GM06990 (cell line): ENCODE results near the gene HPS4.
A peak's percentile ranks its signal among the peaks of the same experiment; 100 is the strongest.
"Not testable (repeated sequence)": the region's sequence is repeated elsewhere in the genome, so short reads cannot be mapped to it uniquely, and the experiment has no call there.

Experiments
- DNase-seq: peaks from one replicate; pipeline ENCODE4 v3.0.0-alpha.2; 2011; ENCODE audit not compliant: insufficient read length; ENCODE audit errors: extremely low read depth
- H3K27me3 ChIP-seq: replicated peaks from 2 replicates; pipeline ENCODE4 v1.6.0; 2011; ENCODE audit warnings: low read length; ENCODE audit not compliant: control insufficient read depth, insufficient read depth
- H3K36me3 ChIP-seq: 2 replicates; pipeline ENCODE4 v1.5.1; 2011; ENCODE audit warnings: low read length; ENCODE audit not compliant: control insufficient read depth, insufficient read depth
- H3K4me3 ChIP-seq: replicated peaks from 2 replicates; pipeline ENCODE4 v1.5.1; 2011; ENCODE audit warnings: low read depth, mild to moderate bottlenecking, control low read depth, low read length
- TF ChIP-seq, protein P1 (sequence below): IDR thresholded peaks from 2 replicates; pipeline ENCODE4 v1.5.1; 2011; ENCODE audit warnings: low read length, control low read depth, mild to moderate bottlenecking, inconsistent platforms; ENCODE audit not compliant: insufficient read depth, poor library complexity, severe bottlenecking

The HPS4 gene

GRCh38 chr22:26483439-26484359, at the start of gene HPS4, which contains the start of gene SRRD:
Gene HPS4, minus strand, starts transcription at chr22:26483783. Its CDS starts 2,021 bp downstream, at chr22:26481762.
Gene SRRD, plus strand, starts transcription at chr22:26483877. Its CDS starts 14 bp downstream, at chr22:26483891.
- Histone ChIP-seq H3K4me3 (peak within 1 kb of the TSS; percentile 93), H3K27me3 (no peaks in the 10 kb centered on the region), H3K36me3 (peaks cover 8% of the 10 kb centered on the region)
- TF ChIP-seq, protein P1, sequence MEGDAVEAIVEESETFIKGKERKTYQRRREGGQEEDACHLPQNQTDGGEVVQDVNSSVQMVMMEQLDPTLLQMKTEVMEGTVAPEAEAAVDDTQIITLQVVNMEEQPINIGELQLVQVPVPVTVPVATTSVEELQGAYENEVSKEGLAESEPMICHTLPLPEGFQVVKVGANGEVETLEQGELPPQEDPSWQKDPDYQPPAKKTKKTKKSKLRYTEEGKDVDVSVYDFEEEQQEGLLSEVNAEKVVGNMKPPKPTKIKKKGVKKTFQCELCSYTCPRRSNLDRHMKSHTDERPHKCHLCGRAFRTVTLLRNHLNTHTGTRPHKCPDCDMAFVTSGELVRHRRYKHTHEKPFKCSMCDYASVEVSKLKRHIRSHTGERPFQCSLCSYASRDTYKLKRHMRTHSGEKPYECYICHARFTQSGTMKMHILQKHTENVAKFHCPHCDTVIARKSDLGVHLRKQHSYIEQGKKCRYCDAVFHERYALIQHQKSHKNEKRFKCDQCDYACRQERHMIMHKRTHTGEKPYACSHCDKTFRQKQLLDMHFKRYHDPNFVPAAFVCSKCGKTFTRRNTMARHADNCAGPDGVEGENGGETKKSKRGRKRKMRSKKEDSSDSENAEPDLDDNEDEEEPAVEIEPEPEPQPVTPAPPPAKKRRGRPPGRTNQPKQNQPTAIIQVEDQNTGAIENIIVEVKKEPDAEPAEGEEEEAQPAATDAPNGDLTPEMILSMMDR = no peak
- peak; percentile 93 for DNase-seq

DNA sequence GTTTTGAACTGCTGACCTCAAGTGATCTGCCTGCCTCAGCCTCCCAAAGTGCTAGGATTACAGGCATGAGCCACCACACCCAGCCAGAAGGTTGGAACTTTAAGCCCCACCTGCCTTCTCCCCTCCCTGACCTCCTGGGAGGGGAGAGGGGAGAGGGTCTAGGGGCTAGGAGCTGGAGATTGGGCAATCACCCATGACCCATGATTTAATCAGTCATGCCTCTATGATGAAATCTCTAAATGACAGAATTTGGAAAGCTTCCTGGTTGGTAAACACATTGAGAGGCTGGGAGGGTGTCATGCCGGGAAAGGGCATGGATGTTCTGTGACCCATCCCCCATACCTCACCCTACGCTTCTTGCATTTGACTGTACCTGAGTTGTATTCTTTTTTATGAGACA, 45.8 kb upstream of the HPS4 start:
- peaks cover 6% of the 10 kb centered on the region for H3K36me3 ChIP-seq
- TF ChIP-seq, protein P1 = no peak
- no peak overlapping the region for H3K4me3 ChIP-seq
- no peak for DNase-seq
- no peaks in the 10 kb centered on the region for H3K27me3 ChIP-seq

- H3K36me3 ChIP-seq, H3K4me3 ChIP-seq, DNase-seq: not testable (repeated sequence)
Observed at GRCh38 chr22:26528518-26528917, 44.9 kb upstream of the HPS4 start.

DNA sequence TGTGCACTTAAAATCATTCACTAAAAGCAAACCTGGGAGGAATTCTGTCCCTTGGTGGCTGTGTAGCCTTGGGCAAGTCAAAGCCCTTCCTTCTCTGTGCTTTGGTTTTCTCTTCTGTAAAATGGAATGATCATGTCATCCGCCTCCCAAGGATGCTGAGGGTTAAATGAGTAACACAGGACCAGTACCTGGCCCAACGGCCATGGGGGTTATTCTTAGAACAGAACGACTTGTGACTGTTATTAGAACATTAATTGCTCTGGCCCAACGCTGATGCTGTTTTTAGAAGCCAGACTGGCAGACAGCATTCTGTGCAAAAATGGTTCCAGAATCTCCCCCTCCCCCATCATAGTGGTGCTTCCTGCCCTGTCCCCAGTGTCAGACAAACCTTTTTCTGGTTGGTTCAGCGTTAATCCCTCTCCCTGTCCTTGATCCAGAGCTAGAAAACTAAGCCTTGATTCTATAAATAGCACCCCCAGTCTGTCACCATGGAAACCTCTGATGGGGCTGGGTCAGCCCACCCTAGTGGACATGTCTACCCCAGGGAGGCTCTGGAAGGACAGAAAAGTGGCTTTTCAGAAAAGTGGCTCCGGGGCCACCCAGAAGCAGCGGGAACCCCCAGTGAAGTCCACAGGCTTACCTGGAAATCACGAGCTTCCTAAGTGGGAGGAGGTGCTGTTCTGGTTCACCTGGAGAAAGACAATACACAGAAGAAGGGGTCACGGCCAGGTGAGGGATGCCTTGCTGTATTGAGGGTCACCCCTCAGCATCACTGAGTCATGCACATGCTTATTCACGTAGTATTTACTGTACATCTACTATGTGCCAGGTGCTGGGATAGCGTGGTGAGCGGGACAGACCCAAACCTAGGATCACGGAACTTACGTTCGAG, 44.2 kb upstream of the HPS4 start:
- DNase-seq = no peak
- Histone ChIP-seq H3K27me3 (no peaks in the 10 kb centered on the region), H3K36me3 (peaks cover 6% of the 10 kb centered on the region), H3K4me3 (no peak overlapping the region)
- TF ChIP-seq, protein P1 = no peak

More at GRCh38 chr22:26528518-26528917, 44.9 kb upstream of the HPS4 start:
- not testable (repeated sequence) for H3K27me3 ChIP-seq

- TF ChIP-seq, protein P1 = no peak
- DNase-seq = no peak
- Histone ChIP-seq H3K27me3 (no peaks in the 10 kb centered on the region), H3K36me3 (peaks cover 6% of the 10 kb centered on the region), H3K4me3 (no peak overlapping the region)
Observed at GRCh38 chr22:26527167-26527566, 43.6 kb upstream of the HPS4 start.

DNA sequence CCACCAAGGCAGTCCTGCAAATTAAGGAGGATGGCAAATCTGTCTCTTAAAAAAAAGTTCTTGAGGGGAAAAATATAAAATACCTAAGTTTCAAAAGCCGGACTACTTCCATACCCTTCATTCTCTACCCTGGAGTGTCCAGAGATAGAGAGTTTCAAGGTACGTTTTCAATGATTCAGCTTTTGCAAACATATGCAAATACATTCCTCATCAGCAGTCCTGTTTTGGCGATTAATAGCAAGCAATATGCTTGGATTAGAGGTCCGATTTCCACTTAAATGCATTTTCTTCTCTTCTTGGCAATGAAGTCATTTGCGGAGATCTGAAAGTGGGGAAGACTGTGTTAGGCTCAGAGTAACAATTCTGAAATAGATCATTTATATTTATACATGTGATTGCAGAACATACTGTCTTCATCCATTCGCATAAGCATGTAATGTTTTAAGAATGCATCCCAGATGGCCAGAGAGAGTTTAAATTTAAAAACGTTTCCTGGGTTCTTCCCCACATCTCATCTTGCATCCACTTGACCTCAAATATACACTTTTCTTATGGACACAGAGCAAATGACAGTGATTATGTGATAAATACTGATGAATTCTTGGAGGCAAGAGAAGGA, 42.5 kb upstream of the HPS4 start:
- H3K4me3 ChIP-seq = no peak overlapping the region
- TF ChIP-seq, protein P1 = no peak
- H3K36me3 ChIP-seq = peaks cover 3% of the 10 kb centered on the region
- no peak for DNase-seq
- H3K27me3 ChIP-seq = no peaks in the 10 kb centered on the region
